HFF-Myc (cell line): ENCODE results near the gene TNFRSF21.

Experiments used
- DNase-seq: peaks from one replicate; pipeline ENCODE4 v3.0.0-alpha.2; 2011; ENCODE audit warnings: low read depth; ENCODE audit errors: extremely low read depth
- H3K4me3 ChIP-seq: replicated peaks from 2 replicates; pipeline ENCODE4 v1.5.1; 2011; ENCODE audit warnings: low read depth, mild to moderate bottlenecking, control low read depth, low read length
- CTCF ChIP-seq: IDR thresholded peaks from 2 replicates; pipeline ENCODE4 v1.5.1; 2012; ENCODE audit warnings: mild to moderate bottlenecking, low read depth, low read length, control low read depth; ENCODE audit errors: missing control alignments

Gene TNFRSF21

GRCh38 chr6:47250302-47250701 lies 59.4 kb downstream of the TNFRSF21 start:
- H3K4me3 ChIP-seq: no peak overlapping the region
- DNase-seq: no peak
- no peak for TF ChIP-seq CTCF

- H3K4me3 ChIP-seq: no peak overlapping the region
- TF ChIP-seq CTCF: no peak
Observed at GRCh38 chr6:47248446-47248845, 61.3 kb downstream of the TNFRSF21 start.

GRCh38 chr6:47247227-47247797 lies 62.4 kb downstream of the TNFRSF21 start:
- no peak for DNase-seq
- no peak overlapping the region for H3K4me3 ChIP-seq
- TF ChIP-seq CTCF: no peak

More at GRCh38 chr6:47248446-47248845, 61.3 kb downstream of the TNFRSF21 start:
- no peak for DNase-seq

GRCh38 chr6:47246551-47246950 lies 63.2 kb downstream of the TNFRSF21 start:
- no peak for TF ChIP-seq CTCF
- H3K4me3 ChIP-seq: no peak overlapping the region
- no peak for DNase-seq

- no peak for DNase-seq
- H3K4me3 ChIP-seq: no peak overlapping the region
- TF ChIP-seq CTCF: no peak
Observed at GRCh38 chr6:47245745-47246371, 63.8 kb downstream of the TNFRSF21 start.

GRCh38 chr6:47242483-47243386 lies 67.0 kb downstream of the TNFRSF21 start:
- peak; percentile 61 for DNase-seq
- H3K4me3 ChIP-seq: no peak overlapping the region
- no peak for TF ChIP-seq CTCF
